T1000 (cell line): ENCODE measurements around the gene TOMM40.
"Not testable (repeated sequence)": the region's sequence is repeated elsewhere in the genome, so short reads cannot be mapped to it uniquely, and the experiment has no call there.

Experiments used
- DNase-seq: peaks from one replicate; lab custom pipeline; 2025; ENCODE audit warnings: mixed read lengths; lab: John Stamatoyannopoulos, UW

The TOMM40 gene

GRCh38 chr19:44897835-44898234 is 6.8 kb downstream of the TOMM40 start:
- DNase-seq: no peak

GRCh38 chr19:44900328-44901244 is 9.5 kb downstream of the TOMM40 start:
- no peak for DNase-seq

GRCh38 chr19:44903216-44903601 is 12.2 kb downstream of the TOMM40 start:
- no peak for DNase-seq

- peak; percentile 46 for DNase-seq
Measured at GRCh38 chr19:44903602-44904425, 12.8 kb downstream of the TOMM40 start.

GRCh38 chr19:44904426-44904994 is 13.5 kb downstream of the TOMM40 start:
- no peak for DNase-seq

GRCh38 chr19:44905437-44906160 is 14.5 kb downstream of the TOMM40 start, which contains the start of gene APOE:
TSS of gene APOE (plus strand) at chr19:44905796. CDS start at chr19:44906625, 829 bp downstream.
- DNase-seq: no peak

- DNase-seq: no peak
Measured at GRCh38 chr19:44907613-44908012, 16.6 kb downstream of the TOMM40 start.

- DNase-seq: no peak
Measured at GRCh38 chr19:44908074-44908835, 17.2 kb downstream of the TOMM40 start.

- no peak for DNase-seq
Measured at GRCh38 chr19:44908836-44909261, 17.8 kb downstream of the TOMM40 start.

- DNase-seq: no peak
Measured at GRCh38 chr19:44909775-44910174, 18.7 kb downstream of the TOMM40 start.

- not testable (repeated sequence) for DNase-seq
Measured at GRCh38 chr19:44911896-44912295, 20.8 kb downstream of the TOMM40 start.

GRCh38 chr19:44912854-44913253 is 21.8 kb downstream of the TOMM40 start:
- no peak for DNase-seq

- not testable (repeated sequence) for DNase-seq
Measured at GRCh38 chr19:44913512-44914432, 22.7 kb downstream of the TOMM40 start.

GRCh38 chr19:44914433-44915206 is 23.6 kb downstream of the TOMM40 start, which contains the start of gene APOC1:
TSS of gene APOC1 (plus strand) at chr19:44914608. CDS start at chr19:44914892, 284 bp downstream.
- DNase-seq: peak; percentile 57

- DNase-seq: no peak
Measured at GRCh38 chr19:44924243-44924725, 33.2 kb downstream of the TOMM40 start.

- DNase-seq: no peak
Measured at GRCh38 chr19:44925114-44925891, 34.2 kb downstream of the TOMM40 start.

- DNase-seq: not testable (repeated sequence)
Measured at GRCh38 chr19:44926245-44927077, 35.4 kb downstream of the TOMM40 start.
